ENCODE measurements around the gene SLC1A6. TPM values are rescaled to one million over a fixed set of nuclear protein-coding genes. Genes with fewer than 3 reads are reported as not detected.

The SLC1A6 gene
- total RNA-seq, 2 experiments from 2014 or later: not detected

DNA sequence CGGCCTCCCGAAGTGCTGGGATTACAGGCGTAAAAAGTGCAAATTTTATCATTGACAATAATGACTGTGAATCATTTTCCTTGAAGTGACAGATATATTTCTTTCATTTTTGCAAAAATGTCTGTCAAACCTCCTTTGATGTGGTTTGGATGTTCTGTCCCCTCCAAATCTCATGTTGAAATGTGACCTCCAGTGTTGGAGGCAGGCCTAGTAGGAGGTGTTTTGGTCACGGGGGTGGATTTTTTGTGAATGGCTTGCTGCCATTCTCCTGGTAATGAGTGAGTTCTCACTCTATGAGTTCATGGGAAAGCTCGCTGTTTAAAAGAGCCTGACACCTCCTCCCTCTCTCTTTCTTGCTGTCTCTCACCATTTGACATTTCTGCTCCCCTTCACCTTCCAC lies 5.5 kb upstream of the SLC1A6 start:
- Mint-ChIP-seq H3K4me1 (ENCODE audit: low read depth) (no peaks in the 10 kb centered on the region), H3K27ac (no peak overlapping the region)
- ATAC-seq (ENCODE audit: poor library complexity): no peak

DNA sequence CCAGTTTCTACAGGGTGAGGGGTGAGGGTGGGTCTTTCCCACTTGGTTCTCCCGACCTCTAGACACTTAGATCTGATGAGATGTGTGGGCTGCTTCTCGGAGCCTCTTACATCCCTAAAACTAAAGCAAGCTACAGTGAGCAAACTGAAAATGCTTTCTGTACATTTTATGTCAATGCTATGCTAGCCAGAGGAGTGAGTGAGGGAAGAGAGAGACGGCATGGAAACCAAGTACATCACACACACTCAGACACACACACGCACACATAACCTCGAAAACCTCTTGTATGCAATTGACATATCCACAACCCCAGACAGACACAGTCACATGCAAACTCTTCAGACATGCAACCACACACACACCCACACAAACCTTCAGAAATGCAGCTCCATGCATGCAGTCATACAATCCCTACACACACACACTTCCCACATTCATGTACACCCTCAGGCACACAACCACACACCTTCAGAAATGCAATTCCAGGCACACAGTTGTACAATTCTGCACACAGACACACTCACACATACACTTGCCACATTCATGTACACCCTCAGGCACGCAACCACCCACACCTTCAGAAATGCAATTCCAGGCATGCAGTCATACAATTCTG lies 1.4 kb downstream of the SLC1A6 start:
- Mint-ChIP-seq H3K27ac (no peak overlapping the region), H3K27me3 (peaks cover 72% of the 10 kb centered on the region), H3K4me1 (ENCODE audit: low read depth) (peaks cover 4% of the 10 kb centered on the region), H3K4me3 (no peak overlapping the region), H3K36me3 (ENCODE audit: low read depth) (no peaks in the 10 kb centered on the region), H3K9me3 (no peaks in the 10 kb centered on the region)
- no peak overlapping the region for H3K27ac ChIP-seq (ENCODE audit: low read depth in 1 of 2, low read length in 2 of 2)
- no peaks in the 10 kb centered on the region for H3K9me3 ChIP-seq (ENCODE audit: control insufficient read depth in 1 of 2, insufficient read depth in 1 of 2, low read length in 2 of 2)
- H3K36me3 ChIP-seq (ENCODE audit: insufficient read depth, low read length): no peaks in the 10 kb centered on the region
- no peak for DNase-seq
- TF ChIP-seq, protein P1, sequence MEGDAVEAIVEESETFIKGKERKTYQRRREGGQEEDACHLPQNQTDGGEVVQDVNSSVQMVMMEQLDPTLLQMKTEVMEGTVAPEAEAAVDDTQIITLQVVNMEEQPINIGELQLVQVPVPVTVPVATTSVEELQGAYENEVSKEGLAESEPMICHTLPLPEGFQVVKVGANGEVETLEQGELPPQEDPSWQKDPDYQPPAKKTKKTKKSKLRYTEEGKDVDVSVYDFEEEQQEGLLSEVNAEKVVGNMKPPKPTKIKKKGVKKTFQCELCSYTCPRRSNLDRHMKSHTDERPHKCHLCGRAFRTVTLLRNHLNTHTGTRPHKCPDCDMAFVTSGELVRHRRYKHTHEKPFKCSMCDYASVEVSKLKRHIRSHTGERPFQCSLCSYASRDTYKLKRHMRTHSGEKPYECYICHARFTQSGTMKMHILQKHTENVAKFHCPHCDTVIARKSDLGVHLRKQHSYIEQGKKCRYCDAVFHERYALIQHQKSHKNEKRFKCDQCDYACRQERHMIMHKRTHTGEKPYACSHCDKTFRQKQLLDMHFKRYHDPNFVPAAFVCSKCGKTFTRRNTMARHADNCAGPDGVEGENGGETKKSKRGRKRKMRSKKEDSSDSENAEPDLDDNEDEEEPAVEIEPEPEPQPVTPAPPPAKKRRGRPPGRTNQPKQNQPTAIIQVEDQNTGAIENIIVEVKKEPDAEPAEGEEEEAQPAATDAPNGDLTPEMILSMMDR (IDR thresholded peaks at IDR 0.05): no peak
- ATAC-seq (ENCODE audit: poor library complexity): no peak
- intact Hi-C loops (cut with DNase I, micrococcal nuclease): no loop called here
- peaks cover 40 to 49% of the 10 kb centered on the region in 2 experiments for H3K27me3 ChIP-seq (ENCODE audit: control insufficient read depth in 1 of 2, insufficient read depth in 2 of 2, low read length in 2 of 2)
- ChIA-PET POLR2A (no interaction called here), CTCF (no interaction called here)
- H3K4me3 ChIP-seq (ENCODE audit: low read length): no peak overlapping the region
- H3K4me1 ChIP-seq (ENCODE audit: insufficient read depth, low read length): no peaks in the 10 kb centered on the region

More for the DNA sequence above, 5.5 kb upstream of the SLC1A6 start:
- no peak overlapping the region for H3K4me3 Mint-ChIP-seq
- intact Hi-C loops (cut with DNase I, micrococcal nuclease): no loop called here
- H3K4me1 ChIP-seq (ENCODE audit: insufficient read depth, low read length): no peaks in the 10 kb centered on the region
- no peaks in the 10 kb centered on the region for H3K9me3 ChIP-seq (ENCODE audit: control insufficient read depth in 1 of 2, insufficient read depth in 1 of 2, low read length in 2 of 2)
- ChIA-PET POLR2A (no interaction called here), CTCF (no interaction called here)
- no peak for DNase-seq
- no peak overlapping the region for H3K4me3 ChIP-seq (ENCODE audit: low read length)
- no peaks in the 10 kb centered on the region for H3K36me3 Mint-ChIP-seq (ENCODE audit: low read depth)
- peaks cover 41% of the 10 kb centered on the region for H3K27me3 Mint-ChIP-seq
- H3K9me3 Mint-ChIP-seq: peaks cover 2% of the 10 kb centered on the region
- H3K36me3 ChIP-seq (ENCODE audit: insufficient read depth, low read length): no peaks in the 10 kb centered on the region
- TF ChIP-seq, protein P1 (IDR thresholded peaks at IDR 0.05): no peak
- H3K27me3 ChIP-seq (ENCODE audit: control insufficient read depth in 1 of 2, insufficient read depth in 2 of 2, low read length in 2 of 2): peaks cover 20 to 22% of the 10 kb centered on the region in 2 experiments
- H3K27ac ChIP-seq (ENCODE audit: low read depth in 1 of 2, low read length in 2 of 2): no peak overlapping the region

DNA sequence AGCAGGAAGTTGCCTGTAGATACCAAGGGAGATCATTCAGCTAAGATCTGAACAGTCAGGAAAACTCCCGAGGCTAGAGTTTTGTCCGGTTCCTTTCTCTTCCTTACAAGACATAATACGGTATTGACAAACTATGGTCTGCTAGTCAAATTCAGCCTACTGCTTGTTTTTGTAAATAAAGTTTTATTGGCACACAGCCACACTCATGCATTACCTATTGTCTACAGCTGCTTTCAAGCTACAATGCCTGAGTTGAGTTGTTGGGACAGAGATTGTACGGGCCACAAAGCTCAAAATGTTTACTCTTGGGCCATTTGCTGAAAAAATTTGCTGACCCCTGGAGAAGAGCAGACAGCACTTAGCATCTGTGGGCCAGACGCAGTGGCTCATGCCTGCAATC lies 2.5 kb downstream of the SLC1A6 start:
- DNase-seq: no peak

More for the DNA sequence above, 2.5 kb downstream of the SLC1A6 start:
- H3K27me3 Mint-ChIP-seq: peaks cover 72% of the 10 kb centered on the region
- no peak overlapping the region for H3K27ac Mint-ChIP-seq
- Histone ChIP-seq H3K36me3 (ENCODE audit: insufficient read depth, low read length) (no peaks in the 10 kb centered on the region), H3K9me3 (ENCODE audit: control insufficient read depth in 1 of 2, insufficient read depth in 1 of 2, low read length in 2 of 2) (no peaks in the 10 kb centered on the region), H3K27me3 (ENCODE audit: control insufficient read depth in 1 of 2, insufficient read depth in 2 of 2, low read length in 2 of 2) (peaks cover 35 to 49% of the 10 kb centered on the region in 2 experiments), H3K4me1 (ENCODE audit: insufficient read depth, low read length) (no peaks in the 10 kb centered on the region), H3K27ac (ENCODE audit: low read depth in 1 of 2, low read length in 2 of 2) (no peak overlapping the region), H3K4me3 (ENCODE audit: low read length) (no peak overlapping the region)
- no peak for ATAC-seq (ENCODE audit: poor library complexity)
- H3K4me1 Mint-ChIP-seq (ENCODE audit: low read depth): peaks cover 4% of the 10 kb centered on the region
- H3K36me3 Mint-ChIP-seq (ENCODE audit: low read depth): no peaks in the 10 kb centered on the region
- H3K4me3 Mint-ChIP-seq: no peak overlapping the region
- no peaks in the 10 kb centered on the region for H3K9me3 Mint-ChIP-seq
- ChIA-PET POLR2A (no interaction called here), CTCF (no interaction called here)
- TF ChIP-seq, protein P1 (IDR thresholded peaks at IDR 0.05): no peak
- intact Hi-C loops (cut with DNase I, micrococcal nuclease): no loop called here

Data from CD4-positive, alpha-beta T cell (primary cell).